H1 (cell line): Measurements from ENCODE around the gene ELMO1. TPM values are rescaled to one million over a fixed set of nuclear protein-coding genes. Genes with fewer than 3 reads are reported as not detected.

Experiments used
- ASH2L ChIP-seq: fragments of 200-600, 300-600 bp; sonication (generic); IDR thresholded peaks from one replicate; pipeline ENCODE4 v1.7.1; 2017; ENCODE audit warnings: low read length
- BRCA1 ChIP-seq: IDR thresholded peaks from 2 replicates; pipeline ENCODE4 v1.6.1; 2012; ENCODE audit warnings: low read depth, low read length, improper control_type of control experiment
- CHD7 ChIP-seq: fragments of 300-600 bp; sonication (generic); IDR thresholded peaks from 2 replicates; pipeline ENCODE4 v1.7.1; 2012; ENCODE audit warnings: low read length, moderate library complexity, mild to moderate bottlenecking, inconsistent platforms; ENCODE audit not compliant: insufficient replicate concordance
- CREB1 ChIP-seq: IDR thresholded peaks from 2 replicates; pipeline ENCODE4 v1.6.1; 2012; ENCODE audit warnings: inconsistent platforms
- CTBP2 ChIP-seq: IDR thresholded peaks from 2 replicates; pipeline ENCODE4 v1.7.0; 2011; ENCODE audit warnings: borderline replicate concordance, mild to moderate bottlenecking, moderate library complexity, mixed read lengths, low read length; ENCODE audit not compliant: insufficient read depth, insufficient read length
- HDAC2 ChIP-seq, 2 experiments: fragments of 300-600 bp in 1 of 2; sonication (generic) in 1 of 2; IDR thresholded peaks; 2 replicates each; pipeline ENCODE4 v1.6.1; 2011 to 2012; ENCODE audit warnings: low read depth in 2 of 2, low read length in 2 of 2, mild to moderate bottlenecking in 2 of 2, moderate library complexity in 2 of 2, borderline replicate concordance in 1 of 2, inconsistent platforms in 1 of 2
- HDAC6 ChIP-seq: IDR thresholded peaks from one replicate; pipeline ENCODE4 v1.7.1; 2012; ENCODE audit warnings: low read depth, mild to moderate bottlenecking, inconsistent platforms, low read length, moderate library complexity
- MAFK ChIP-seq: IDR thresholded peaks from 2 replicates; pipeline ENCODE4 v1.6.1; 2012; ENCODE audit warnings: low read depth, mild to moderate bottlenecking, improper control_type of control experiment, low read length
- MAX ChIP-seq: IDR thresholded peaks from 2 replicates; pipeline ENCODE4 v1.6.1; 2012; ENCODE audit warnings: inconsistent platforms
- SP2 ChIP-seq: IDR thresholded peaks from 2 replicates; pipeline ENCODE4 v1.6.1; 2012; ENCODE audit warnings: mild to moderate bottlenecking, low read length, inconsistent platforms
- SP4 ChIP-seq: IDR thresholded peaks from 2 replicates; pipeline ENCODE4 v1.6.1; 2012; ENCODE audit warnings: low read length, inconsistent platforms
- TCF12 ChIP-seq: IDR thresholded peaks from 2 replicates; pipeline ENCODE4 v1.6.1; 2011; ENCODE audit warnings: low read depth, mild to moderate bottlenecking, low read length
- polyA plus RNA-seq, 7 experiments: library from polyadenylated mRNA; depleted of rRNA in 3 of 7; stranded (reverse) in 5 of 7; unstranded in 2 of 7; fragments of >200 nt in 5 of 7; fragments of 200-250 nt in 2 of 7; gene quantifications; 1 replicate in 5 of 7; 2 replicates in 1 of 7; 4 replicates in 1 of 7; pipeline versions ENCODE4 v1.2.1 to v1.2.3, GENCODE V29; 2011 to 2013; ENCODE audit warnings: missing spikeins in 2 of 7, mixed read lengths in 2 of 7
- total RNA-seq: library from RNA; stranded (reverse); fragmentation: NEBNext Ultra II Directional; extraction: Animal tissue kit (Norgen Biotek cat#: 25700); gene quantifications from 2 replicates; pipeline ENCODE4 v1.2.1, GENCODE V29; 2021

Gene ELMO1
- total and polyA plus RNA-seq, 2 of the 8 experiments (the other 6 are each of a cell fraction or from before 2014, with no cell fraction given): 18.4 to 21.0 TPM

GRCh38 chr7:36960105-36960504 is 488.6 kb downstream of the ELMO1 start (continued):
- no peak for TF ChIP-seq CHD7
- TF ChIP-seq MAFK: no peak
- no peak for TF ChIP-seq MAX
- no peak for TF ChIP-seq CTBP2
- TF ChIP-seq HDAC6: no peak
- no peak for TF ChIP-seq SP2
- TF ChIP-seq HDAC2 (IDR thresholded peaks at IDR 0.05; ENCODE audit: borderline replicate concordance in 1 of 2, low read depth in 2 of 2, low read length in 2 of 2): no peak
- TF ChIP-seq CREB1: no peak
- no peak for TF ChIP-seq TCF12
- TF ChIP-seq BRCA1: no peak
- no peak for TF ChIP-seq SP4
- no peak for TF ChIP-seq ASH2L
